Gastroesophageal sphincter (tissue), 3 donors: ENCODE measurements around the gene CHAC1.

ENCODE experiments used
- CTCF ChIP-seq, 4 experiments: fragments of 200-600 bp in 2 of 4; fragments of 450-650 bp in 2 of 4; sonication (generic) in 1 of 4; IDR thresholded peaks; one replicate each; pipeline ENCODE4 v1.5.1; 2017 to 2019; ENCODE audit warnings: antibody characterized with exemption in 4 of 4, mild to moderate bottlenecking in 2 of 4, moderate library complexity in 2 of 4
- EP300 ChIP-seq: sonication (generic); formaldehyde crosslinking; IDR thresholded peaks from one replicate; pipeline ENCODE4 v1.6.1; 2017; ENCODE audit warnings: antibody characterized with exemption, mild to moderate bottlenecking
- POLR2A ChIP-seq, 2 donors: fragments of 450-650 bp; IDR thresholded peaks; one replicate each; pipeline ENCODE4 v1.6.1; 2017; ENCODE audit warnings: antibody characterized with exemption in 2 of 2, mild to moderate bottlenecking in 2 of 2, moderate library complexity in 1 of 2

DNA sequence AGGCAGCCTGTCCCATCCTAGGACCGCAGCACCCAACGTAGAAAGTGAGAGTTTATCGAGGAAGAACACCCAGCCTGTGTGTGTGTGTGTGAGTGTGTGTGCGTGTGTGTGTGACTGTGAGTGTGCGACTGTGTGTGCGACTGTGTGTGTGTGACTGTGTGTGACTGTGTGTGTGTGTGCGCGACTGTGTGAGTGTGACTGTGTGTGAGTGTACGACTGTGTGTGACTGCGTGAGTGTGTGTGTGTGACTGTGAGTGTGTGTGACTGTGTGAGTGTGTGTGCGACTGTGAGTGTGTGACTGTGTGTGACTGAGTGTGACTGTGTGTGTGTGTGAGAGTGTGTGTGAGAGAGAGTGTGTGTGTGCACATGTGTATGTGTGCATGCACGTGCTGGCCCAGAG lies 39.3 kb upstream of the CHAC1 start:
- TF ChIP-seq CTCF (IDR thresholded peaks at IDR 0.05) = no peak
- TF ChIP-seq POLR2A (IDR thresholded peaks at IDR 0.05) = no peak
- TF ChIP-seq EP300 = no peak
